GM21423 (cell line): Measurements from ENCODE around the gene ZNF341.
"Not testable (repeated sequence)": the region's sequence is repeated elsewhere in the genome, so short reads cannot be mapped to it uniquely, and the experiment has no call there.

Experiments
- ATAC-seq: cut with Tn5 transposase; IDR thresholded peaks from one replicate; pipeline ENCODE4 v1.9.1; 2021; ENCODE audit warnings: mild to moderate bottlenecking, moderate library complexity; ENCODE audit not compliant: unreplicated experiment

ZNF341 gene

GRCh38 chr20:33731693-33732165, at the start of gene ZNF341:
Gene ZNF341, plus strand, starts transcription at chr20:33731996. Its CDS starts 26 bp downstream, at chr20:33732022.
- peak; percentile 69 for ATAC-seq

- no peak for ATAC-seq
These were observed 47.1 kb upstream of the ZNF341 start for GRCh38 chr20:33684533-33685327.

GRCh38 chr20:33685328-33686099, 46.3 kb upstream of the ZNF341 start:
- peak; percentile 38 for ATAC-seq

DNA sequence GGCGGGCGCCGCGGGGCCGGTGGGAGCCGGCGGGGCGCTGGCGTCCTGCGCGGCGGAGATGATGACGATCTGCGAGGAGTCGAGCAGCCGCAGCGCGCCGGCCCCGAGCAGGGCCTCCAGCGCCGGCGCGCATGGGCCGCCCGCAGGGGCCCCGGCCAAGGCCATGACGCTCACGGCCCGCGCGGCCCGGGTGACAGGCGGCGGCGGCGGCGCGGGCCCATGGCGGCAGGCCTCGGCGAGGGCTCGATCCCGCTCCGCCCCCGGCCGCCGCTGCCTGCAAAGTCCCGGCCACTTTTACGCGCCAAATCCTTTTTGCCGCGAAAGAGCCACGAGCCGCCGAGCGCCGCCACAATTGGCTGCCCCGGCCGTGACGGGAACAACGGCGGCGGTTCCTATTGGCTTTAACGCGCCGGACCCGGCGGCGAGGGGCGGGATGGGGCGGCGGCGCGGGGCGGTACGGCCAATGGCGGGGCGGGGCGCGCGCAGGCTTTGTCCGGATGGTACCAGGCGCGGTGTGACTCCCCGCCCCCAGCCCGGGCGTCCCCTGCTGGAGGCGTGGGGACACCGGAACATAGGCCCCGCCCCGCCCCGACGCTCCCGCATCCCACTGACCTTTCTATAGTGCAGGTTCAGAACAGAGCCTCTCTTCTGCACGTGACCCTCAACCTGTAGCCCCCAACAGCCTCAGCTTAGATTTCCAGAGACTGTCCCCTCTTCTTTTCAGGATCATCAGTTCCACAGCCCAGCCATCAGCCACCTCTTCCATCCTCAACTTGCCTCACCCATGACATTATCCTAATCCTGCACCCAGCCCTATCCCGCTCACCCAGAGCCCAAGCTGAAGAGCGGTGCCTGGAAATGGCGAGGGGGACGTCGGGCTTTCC, 45.5 kb upstream of the ZNF341 start, which contains the start of gene E2F1:
Gene E2F1 (minus strand): TSS at position 286 of the 884 bp plus-strand sequence. CDS start 121 bp downstream, at position 165.
- ATAC-seq, result peak; percentile 74

DNA sequence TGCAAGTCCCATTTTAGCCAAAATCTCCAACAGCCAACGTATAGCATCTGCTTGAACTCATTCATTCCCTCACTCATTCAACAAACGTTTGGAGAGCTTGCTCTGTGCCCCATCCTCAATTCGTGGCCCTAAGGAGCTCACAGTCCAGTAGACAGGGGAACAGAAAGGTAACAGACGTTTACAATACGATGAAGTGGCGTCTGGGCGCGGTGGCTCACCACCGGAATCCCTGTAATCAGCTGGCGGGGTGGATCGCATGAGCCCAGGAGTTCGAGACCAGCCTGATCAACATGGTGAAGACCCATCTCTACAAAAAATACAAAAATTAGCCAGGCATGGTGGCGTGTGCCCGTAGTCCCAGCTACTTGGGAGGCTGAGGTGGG, 44.8 kb upstream of the ZNF341 start:
- no peak for ATAC-seq

DNA sequence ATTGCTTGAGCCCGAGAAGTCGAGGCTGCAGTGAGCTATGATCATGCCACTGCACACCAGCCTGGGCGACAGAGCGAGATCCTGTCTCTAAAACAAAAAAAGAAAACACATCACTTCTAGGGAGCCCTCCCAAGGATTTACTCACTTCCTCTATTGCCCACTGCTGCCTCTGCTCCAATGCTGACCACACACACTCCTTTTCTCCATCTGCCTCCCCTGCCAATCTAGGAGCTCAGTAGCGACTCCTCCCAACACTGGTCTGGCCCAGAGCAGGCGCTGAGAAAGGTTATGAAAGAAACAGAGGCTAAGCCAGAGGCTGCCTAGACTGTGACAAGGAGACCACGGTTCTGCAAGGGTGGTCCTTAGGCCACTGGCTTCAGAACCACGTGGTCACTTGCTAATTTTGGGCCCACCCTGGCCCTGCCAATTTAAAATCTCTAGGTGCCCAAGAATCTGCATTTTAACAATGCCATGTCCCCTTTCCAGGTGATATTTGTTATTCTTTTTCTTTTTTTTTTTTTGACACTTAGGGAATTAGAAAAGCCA, 44.4 kb upstream of the ZNF341 start:
- no peak for ATAC-seq

DNA sequence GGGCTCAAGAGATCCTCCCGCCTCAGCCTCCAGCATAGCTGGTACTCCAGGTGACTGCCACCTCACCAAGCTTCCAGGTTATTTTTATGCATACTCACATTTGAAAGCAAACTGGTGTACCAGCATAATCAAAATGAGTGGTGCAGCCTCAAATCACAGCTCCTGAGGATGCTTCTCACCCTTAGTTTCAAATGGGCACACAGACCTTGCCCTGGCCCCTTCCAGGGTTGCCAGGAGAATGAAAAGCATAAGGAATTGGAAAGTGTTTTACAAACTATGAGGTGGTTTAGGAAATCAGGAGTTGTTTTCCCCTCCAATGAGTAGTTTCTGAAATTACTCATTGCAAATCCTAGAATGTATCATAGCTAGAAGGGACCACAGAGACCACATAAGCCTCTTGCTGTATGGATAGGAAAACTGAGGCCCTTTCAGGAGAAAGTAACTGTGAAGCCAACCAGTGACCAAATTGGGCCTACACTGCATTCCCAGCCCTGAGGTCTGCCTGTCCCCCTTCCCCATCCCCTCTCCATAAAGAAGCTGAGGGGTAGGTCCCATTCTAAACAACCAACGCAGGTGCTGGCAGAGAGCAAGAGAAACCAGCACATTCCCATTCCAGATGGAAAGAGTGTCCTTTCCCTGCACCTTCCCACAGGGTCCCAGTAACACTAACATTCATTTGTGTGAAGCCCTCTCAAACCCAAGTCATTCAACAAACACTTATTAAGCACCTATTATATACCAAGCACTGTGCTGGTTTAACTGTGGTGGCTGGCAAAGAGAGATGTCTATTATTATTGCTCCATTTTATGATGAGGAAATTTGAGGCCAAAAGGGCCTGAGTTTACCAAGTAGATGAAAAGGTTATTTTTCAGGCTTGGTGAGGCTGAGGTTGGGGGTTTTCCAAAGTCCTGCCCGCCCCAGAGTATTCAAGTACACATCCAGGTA, 43.5 kb upstream of the ZNF341 start:
- no peak for ATAC-seq

GRCh38 chr20:33688938-33689424, 42.8 kb upstream of the ZNF341 start:
- no peak for ATAC-seq

- no peak for ATAC-seq
These were observed 42.3 kb upstream of the ZNF341 start for GRCh38 chr20:33689493-33689892.

- ATAC-seq, result no peak
These were observed 41.8 kb upstream of the ZNF341 start for GRCh38 chr20:33689973-33690372.

- no peak for ATAC-seq
These were observed 38.5 kb upstream of the ZNF341 start for GRCh38 chr20:33693289-33693688.

- ATAC-seq, result no peak
These were observed 37.8 kb upstream of the ZNF341 start for GRCh38 chr20:33693741-33694638.

DNA sequence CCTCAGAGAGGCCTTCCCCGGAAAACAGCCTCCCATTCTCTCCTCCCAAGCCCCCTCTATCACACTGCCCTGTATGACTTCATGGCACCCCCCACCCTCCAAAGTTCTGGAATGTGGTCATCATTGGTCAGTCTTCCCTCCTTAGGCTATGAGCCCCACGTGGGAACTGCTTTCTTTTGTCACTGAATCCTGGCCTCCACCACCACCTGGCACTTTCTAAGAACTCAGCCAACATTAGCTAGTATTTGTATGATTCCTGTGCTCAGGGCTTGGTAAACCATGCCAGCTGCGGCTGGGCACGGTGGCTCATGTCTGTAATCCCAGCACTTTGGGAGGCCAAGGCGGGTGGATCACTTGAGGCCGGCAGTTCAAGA, 37.2 kb upstream of the ZNF341 start:
- ATAC-seq, result no peak

- no peak for ATAC-seq
These were observed 35.3 kb upstream of the ZNF341 start for GRCh38 chr20:33696448-33696847.

DNA sequence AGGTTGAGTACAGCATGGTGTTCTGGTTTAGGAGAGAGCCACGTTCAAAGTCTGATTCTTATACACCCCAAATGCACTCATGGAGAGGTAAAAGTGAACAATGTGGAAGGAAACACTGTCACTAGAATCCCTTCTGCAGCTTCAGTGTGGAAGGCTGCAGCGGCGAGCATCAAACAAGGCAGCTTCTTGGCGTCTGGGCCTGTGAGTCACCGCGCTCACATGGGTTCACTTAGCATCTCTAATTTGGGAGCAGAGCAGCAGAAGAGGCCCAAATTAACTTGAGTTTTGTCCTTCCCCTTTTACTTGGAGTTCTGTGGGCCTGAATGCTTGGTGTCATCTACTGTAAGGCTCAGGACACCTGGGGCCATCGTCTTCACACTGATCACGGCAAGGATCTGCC, 34.7 kb upstream of the ZNF341 start:
- ATAC-seq, result no peak

DNA sequence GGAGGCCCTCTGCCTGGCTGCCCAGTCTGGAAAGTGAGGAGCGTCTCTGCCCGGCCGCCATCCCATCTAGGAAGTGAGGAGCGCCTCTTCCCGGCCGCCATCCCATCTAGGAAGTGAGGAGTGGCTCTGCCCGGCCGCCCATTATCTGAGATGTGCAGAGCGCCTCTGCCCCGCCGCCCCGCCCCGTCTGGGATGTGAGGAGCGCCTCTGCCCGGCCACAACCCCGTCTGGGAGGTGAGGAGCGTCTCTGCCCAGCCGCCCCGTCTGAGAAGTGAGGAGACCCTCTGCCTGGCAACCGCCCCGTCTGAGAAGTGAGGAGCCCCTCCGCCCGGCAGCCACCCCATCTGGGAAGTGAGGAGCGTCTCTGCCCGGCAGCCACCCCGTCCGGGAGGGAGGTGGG, 32.8 kb upstream of the ZNF341 start:
- not testable (repeated sequence) for ATAC-seq

DNA sequence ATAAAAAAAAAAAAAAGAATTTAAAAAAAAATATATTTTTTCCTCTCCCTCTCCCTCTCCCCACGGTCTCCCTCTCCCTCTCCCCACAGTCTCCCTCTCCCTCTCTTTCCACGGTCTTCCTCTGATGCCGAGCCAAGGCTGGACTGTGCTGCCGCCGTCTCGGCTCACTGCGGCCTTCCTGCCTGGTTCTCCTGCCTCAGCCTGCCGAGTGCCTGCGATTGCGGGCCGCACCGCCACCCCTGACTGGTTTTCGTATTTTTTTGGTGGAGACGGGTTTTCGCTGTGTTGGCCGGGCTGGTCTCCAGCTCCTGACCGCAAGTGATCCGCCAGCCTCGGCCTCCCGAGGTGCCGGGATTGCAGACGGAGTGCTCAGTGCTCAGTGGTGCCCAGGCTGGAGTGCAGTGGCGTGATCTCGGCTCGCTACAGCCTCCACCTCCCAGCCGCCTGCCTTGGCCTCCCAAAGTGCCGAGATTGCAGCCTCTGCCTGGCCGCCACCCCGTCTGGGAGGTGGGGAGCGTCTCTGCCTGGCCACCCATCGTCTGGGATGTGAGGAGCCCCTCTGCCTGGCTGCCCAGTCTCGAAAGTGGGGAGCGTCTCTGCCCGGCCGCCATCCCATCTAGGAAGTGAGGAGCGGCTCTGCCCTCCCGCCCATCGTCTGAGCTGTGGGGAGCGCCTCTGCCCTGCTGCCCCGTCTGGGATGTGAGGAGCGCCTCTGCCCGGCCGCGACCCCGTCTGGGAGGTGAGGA, 30.9 kb upstream of the ZNF341 start:
- ATAC-seq, result not testable (repeated sequence)
